Mucosa of descending colon (tissue), 3 donors: Measurements from ENCODE around the gene PLEKHF1. TPM values are rescaled to one million over a fixed set of nuclear protein-coding genes. Genes with fewer than 3 reads are reported as not detected.

Experiments used
- ATAC-seq: fragments of 200-7000 bp; cut with Tn5 transposase; one replicate; pipeline ENCODE4 v1.9.1; 2020; ENCODE audit warnings: mild to moderate bottlenecking, moderate library complexity
- DNase-seq, 3 donors: peaks; one replicate each; pipeline ENCODE4 v3.0.0-alpha.2; 2020
- H3K36me3 ChIP-seq: fragments of 200-600 bp; one replicate; pipeline ENCODE4 v1.8.0; 2021; ENCODE audit warnings: low read depth, mild to moderate bottlenecking
- H3K4me1 ChIP-seq: fragments of 200-600 bp; one replicate; pipeline ENCODE4 v1.8.0; 2021; ENCODE audit warnings: low read depth, mild to moderate bottlenecking
- H3K4me3 ChIP-seq: fragments of 200-600 bp; one replicate; pipeline ENCODE4 v1.8.0; 2021; ENCODE audit warnings: mild to moderate bottlenecking
- H3K9me3 ChIP-seq: fragments of 200-600 bp; one replicate; pipeline ENCODE4 v1.8.0; 2021; ENCODE audit warnings: mild to moderate bottlenecking
- CTCF ChIP-seq: fragments of 200-600 bp; IDR thresholded peaks from one replicate; pipeline ENCODE4 v1.8.0; 2022; ENCODE audit warnings: antibody characterized with exemption, mild to moderate bottlenecking
- intact Hi-C, 2 donors: fragments of 100-400 bp; cut with DNase I in 1 of 2; cut with micrococcal nuclease in 1 of 2; formaldehyde crosslinking; loops; one replicate each; pipeline versions ENCODE4 v1.11.0 to v1.11.1; 2022; cut with DNase I, micrococcal nuclease
- total RNA-seq, 3 donors: library from RNA; stranded (reverse); fragmentation: NEBNext Ultra II Directional in 2 of 3; extraction: Animal tissue kit (Norgen Biotek cat#: 25700) in 2 of 3; gene quantifications; one replicate each; pipeline versions ENCODE4 v1.2.1 to v1.2.4, GENCODE V29; 2021 to 2023
- donor health status: DM: no; HTN: no; CAD: no; lungs with moderate emphysema.
- donor health status: DM: no; HTN: no; CAD: no.
- donor health status: DM: no; HTN: yes; CAD: no.

PLEKHF1 gene
- total RNA-seq, 3 donors from 2014 or later: 4.0 to 6.9 (median 6.7) TPM

DNA sequence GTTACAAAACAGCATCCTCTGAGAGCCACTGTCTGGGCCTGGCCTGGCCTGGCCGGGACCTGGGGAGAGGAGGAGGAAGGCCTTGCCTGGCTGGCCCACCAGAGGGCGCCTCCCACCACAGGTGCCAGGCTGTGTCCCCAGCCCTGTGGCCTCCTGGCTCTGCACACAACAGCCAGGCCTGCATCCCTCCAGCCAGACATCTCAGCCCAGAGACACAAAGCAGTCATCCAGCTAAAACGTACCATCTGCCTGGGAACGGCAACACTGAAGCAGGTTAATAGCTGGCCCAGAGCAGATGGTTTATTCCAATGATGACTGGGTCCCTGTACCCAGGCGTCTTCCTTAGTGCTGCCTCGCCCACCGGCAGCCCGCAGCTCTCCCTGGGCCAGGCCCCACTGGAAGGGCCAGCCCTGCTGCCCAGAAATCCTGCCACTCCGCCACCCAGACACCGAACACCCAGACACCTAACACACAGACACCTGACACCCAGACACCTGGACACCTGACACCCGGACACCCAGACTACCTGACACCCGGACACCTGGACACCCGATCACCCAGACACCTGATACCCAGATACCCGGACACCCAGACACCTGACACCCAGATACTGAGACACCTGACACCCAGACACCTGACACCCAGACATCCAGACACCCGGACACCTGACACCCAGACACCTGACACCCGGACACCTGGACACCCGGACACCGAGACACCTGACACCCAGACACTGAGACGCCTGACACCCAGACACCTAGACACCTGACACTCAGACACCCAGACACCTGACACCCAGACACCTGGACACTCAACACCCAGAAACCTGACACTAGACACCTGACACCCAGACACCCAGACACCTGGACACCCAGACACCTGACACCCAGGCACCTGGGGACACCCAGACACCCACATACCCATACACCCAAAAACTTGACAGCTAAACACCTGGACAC is 29.7 kb downstream of the PLEKHF1 start:
- Histone ChIP-seq H3K4me1 (no peaks in the 10 kb centered on the region), H3K4me3 (no peak overlapping the region), H3K9me3 (peaks cover 4% of the 10 kb centered on the region), H3K36me3 (no peaks in the 10 kb centered on the region)
- ATAC-seq (peak; percentile 99), DNase-seq (peak; percentile 83 to 89 (median 88))
- intact Hi-C loops: loop anchor here in 1 of 2 donors (10.0 kb wide), 1 partner anchor 80 kb away; no protein-coding TSS in a partner anchor
- TF ChIP-seq CTCF: peak; percentile 77

DNA sequence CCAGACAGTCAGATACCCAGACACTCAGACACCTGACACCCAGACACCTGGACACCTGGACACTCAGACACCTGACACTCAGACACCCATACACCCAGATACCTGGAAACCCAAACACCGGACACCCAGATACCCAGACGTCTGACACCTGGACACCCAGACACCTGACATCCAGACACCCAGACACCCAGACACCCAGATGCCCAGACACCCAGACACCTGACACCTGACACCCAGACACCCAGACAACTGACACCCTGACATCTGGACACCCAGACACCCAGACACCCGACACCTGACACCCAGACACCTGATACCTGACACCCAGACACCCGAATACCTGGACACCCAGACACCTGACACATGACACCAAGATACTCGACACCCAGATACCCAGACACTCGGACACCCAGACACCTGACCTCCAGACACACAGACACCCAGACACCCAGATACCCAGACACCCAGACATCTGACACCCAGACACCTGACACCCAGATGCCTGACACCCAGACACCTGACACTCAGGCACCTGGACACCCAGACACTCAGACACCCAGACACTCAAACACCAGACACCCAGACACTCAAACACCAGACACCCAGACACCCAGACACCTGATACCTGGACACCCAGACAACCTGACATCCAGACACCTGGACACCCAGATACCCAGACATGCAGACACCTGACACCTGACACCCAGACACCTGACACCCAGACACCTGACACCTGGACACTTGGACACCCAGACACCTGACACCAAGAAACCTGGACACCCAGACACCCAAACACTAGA is 30.7 kb downstream of the PLEKHF1 start:
- Histone ChIP-seq H3K4me3 (no peak overlapping the region), H3K36me3 (no peaks in the 10 kb centered on the region), H3K4me1 (no peaks in the 10 kb centered on the region), H3K9me3 (peaks cover under 1% of the 10 kb centered on the region)
- no peak for TF ChIP-seq CTCF
- intact Hi-C loops: loop anchor here in 1 of 2 donors (10.0 kb wide), 1 partner anchor 81 kb away; no protein-coding TSS in a partner anchor
- no peak for DNase-seq
- no peak for ATAC-seq

- intact Hi-C loops: loop anchor here in 1 of 2 donors (10.0 kb wide), 1 partner anchor 82 kb away; no protein-coding TSS in a partner anchor
- DNase-seq (no peak), ATAC-seq (no peak)
- H3K4me1 ChIP-seq: no peaks in the 10 kb centered on the region
- no peaks in the 10 kb centered on the region for H3K36me3 ChIP-seq
- no peaks in the 10 kb centered on the region for H3K9me3 ChIP-seq
- no peak overlapping the region for H3K4me3 ChIP-seq
- no peak for TF ChIP-seq CTCF
These were observed 31.2 kb downstream of the PLEKHF1 start for GRCh38 chr19:29696565-29696846.

DNA sequence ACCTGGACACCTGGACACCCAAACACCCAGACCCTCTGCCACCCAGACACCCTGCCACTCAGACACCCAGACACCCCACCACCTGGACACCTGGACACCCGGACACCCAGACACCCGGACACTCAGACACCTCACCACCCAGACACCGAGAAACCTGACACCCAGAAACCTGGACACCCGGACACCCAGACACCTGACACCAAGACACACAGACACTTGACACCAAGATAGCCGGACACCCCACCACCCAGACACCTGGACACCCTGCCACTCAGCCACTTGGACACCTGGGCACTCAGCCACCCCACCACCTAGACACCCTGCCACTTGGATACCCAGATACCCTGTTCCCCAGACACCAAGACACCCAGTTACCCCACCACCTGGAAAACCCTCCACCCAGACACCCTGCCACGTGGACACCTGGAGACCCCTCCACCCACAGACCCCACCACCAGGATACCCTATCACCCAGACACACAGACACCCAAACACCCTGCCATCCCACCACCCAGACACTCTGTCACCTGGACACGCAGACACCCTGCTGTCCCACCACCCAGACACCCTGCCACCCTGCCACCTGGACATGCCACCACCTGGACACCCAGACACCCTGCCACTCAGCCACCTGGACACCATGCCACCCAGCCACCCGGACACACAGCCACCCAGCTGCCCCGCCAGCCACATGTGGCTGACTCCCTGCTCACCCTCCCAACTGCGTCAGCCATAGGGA is 32.4 kb downstream of the PLEKHF1 start:
- no peak for TF ChIP-seq CTCF
- intact Hi-C loops: loop anchor here in 1 of 2 donors (10.0 kb wide), 1 partner anchor 83 kb away; no protein-coding TSS in a partner anchor
- Histone ChIP-seq H3K9me3 (no peaks in the 10 kb centered on the region), H3K4me1 (no peaks in the 10 kb centered on the region), H3K36me3 (no peaks in the 10 kb centered on the region), H3K4me3 (no peak overlapping the region)
- ATAC-seq (no peak), DNase-seq (no peak)

DNA sequence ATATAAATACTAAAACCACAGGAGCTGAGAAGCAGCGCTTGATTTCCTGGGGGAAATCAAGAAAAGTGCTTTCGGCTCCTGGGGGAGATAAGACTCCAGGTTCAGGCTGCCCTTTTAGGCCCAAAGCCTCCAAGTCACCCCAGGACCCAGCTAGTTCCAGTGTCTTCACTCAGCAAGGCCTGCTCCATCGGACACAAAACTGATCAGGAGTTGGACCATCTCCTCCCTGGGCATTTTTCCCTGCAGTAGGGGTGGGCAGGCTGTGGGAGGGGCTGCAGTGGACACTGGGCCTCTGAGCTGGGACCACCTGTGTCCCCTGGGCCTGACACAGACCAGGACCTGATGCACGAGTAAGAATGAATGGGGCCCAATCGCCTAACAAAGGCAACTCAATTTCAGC is 34.6 kb downstream of the PLEKHF1 start:
- no peak for ATAC-seq
- no peak overlapping the region for H3K4me3 ChIP-seq
- DNase-seq: no peak
- no peaks in the 10 kb centered on the region for H3K4me1 ChIP-seq
- TF ChIP-seq CTCF: no peak
- intact Hi-C loops: loop anchor here in 1 of 2 donors (10.0 kb wide), 1 partner anchor 85 kb away; no protein-coding TSS in a partner anchor
- no peaks in the 10 kb centered on the region for H3K9me3 ChIP-seq
- H3K36me3 ChIP-seq: no peaks in the 10 kb centered on the region
